Parathyroid adenoma (tissue), 2 donors: Measurements from ENCODE around the gene FAM83F.

Experiments
- H2AFZ ChIP-seq: fragments of 300-600 bp; sonication (generic); one replicate; pipeline ENCODE4 v1.7.0; 2017; ENCODE audit warnings: antibody characterized with exemption, mild to moderate bottlenecking
- H3K27ac ChIP-seq: fragments of 300-600 bp; sonication (generic); one replicate; pipeline ENCODE4 v1.7.0; 2017
- H3K27me3 ChIP-seq: fragments of 300-600 bp; sonication (generic); one replicate; pipeline ENCODE4 v1.7.0; 2017; ENCODE audit warnings: low read length; ENCODE audit not compliant: control insufficient read depth, insufficient read depth
- H3K36me3 ChIP-seq: fragments of 300-600 bp; sonication (generic); one replicate; pipeline ENCODE4 v1.7.0; 2017; ENCODE audit warnings: low read length; ENCODE audit not compliant: control insufficient read depth, insufficient read depth
- H3K4me1 ChIP-seq: fragments of 300-600 bp; sonication (generic); one replicate; pipeline ENCODE4 v1.7.0; 2017; ENCODE audit warnings: control low read depth
- H3K4me2 ChIP-seq: fragments of 300-600 bp; sonication (generic); one replicate; pipeline ENCODE4 v1.7.0; 2017; ENCODE audit warnings: low read length
- H3K4me3 ChIP-seq: fragments of 300-600 bp; sonication (generic); one replicate; pipeline ENCODE4 v1.7.0; 2017; ENCODE audit warnings: low read depth, low read length
- H3K79me2 ChIP-seq: fragments of 300-600 bp; sonication (generic); one replicate; pipeline ENCODE4 v1.7.0; 2017; ENCODE audit warnings: control low read depth
- H3K9ac ChIP-seq: fragments of 300-600 bp; sonication (generic); one replicate; pipeline ENCODE4 v1.7.0; 2017; ENCODE audit warnings: mild to moderate bottlenecking
- H3K9me3 ChIP-seq: fragments of 300-600 bp; sonication (generic); one replicate; pipeline ENCODE4 v1.7.0; 2017; ENCODE audit warnings: low read length; ENCODE audit not compliant: control insufficient read depth
- CTCF ChIP-seq: fragments of 300-600 bp; sonication (generic); IDR thresholded peaks from one replicate; pipeline ENCODE4 v1.7.0; 2017; ENCODE audit warnings: antibody characterized with exemption, mild to moderate bottlenecking
- donor health status: primary hyperparathyroidism.

The FAM83F gene

GRCh38 chr22:40070701-40071100 lies 75.9 kb downstream of the FAM83F start:
- Histone ChIP-seq H3K4me1 (no peaks in the 10 kb centered on the region), H3K9me3 (no peaks in the 10 kb centered on the region), H3K9ac (no peak overlapping the region), H3K36me3 (no peaks in the 10 kb centered on the region), H3K79me2 (peaks cover 32% of the 10 kb centered on the region), H3K4me3 (no peak overlapping the region), H3K27me3 (no peaks in the 10 kb centered on the region), H3K27ac (no peak overlapping the region), H2AFZ (no peak overlapping the region), H3K4me2 (no peak overlapping the region)
- no peak for TF ChIP-seq CTCF

- Histone ChIP-seq H2AFZ (no peak overlapping the region), H3K9ac (no peak overlapping the region), H3K79me2 (peaks cover 28% of the 10 kb centered on the region), H3K4me2 (no peak overlapping the region), H3K36me3 (no peaks in the 10 kb centered on the region), H3K9me3 (no peaks in the 10 kb centered on the region), H3K4me1 (no peaks in the 10 kb centered on the region), H3K4me3 (no peak overlapping the region), H3K27ac (no peak overlapping the region), H3K27me3 (no peaks in the 10 kb centered on the region)
- no peak for TF ChIP-seq CTCF
Observed at GRCh38 chr22:40071720-40072119, 77.0 kb downstream of the FAM83F start.

GRCh38 chr22:40076702-40077645 lies 82.2 kb downstream of the FAM83F start:
- Histone ChIP-seq H3K79me2 (peaks cover 37% of the 10 kb centered on the region), H3K4me1 (no peaks in the 10 kb centered on the region), H3K27ac (no peak overlapping the region)

GRCh38 chr22:40077646-40078016 lies 82.9 kb downstream of the FAM83F start:
- Histone ChIP-seq H2AFZ (no peak overlapping the region), H3K4me2 (no peak overlapping the region), H3K9me3 (no peaks in the 10 kb centered on the region), H3K4me3 (no peak overlapping the region), H3K79me2 (peaks cover 37% of the 10 kb centered on the region), H3K9ac (no peak overlapping the region), H3K36me3 (no peaks in the 10 kb centered on the region), H3K27ac (no peak overlapping the region), H3K27me3 (no peaks in the 10 kb centered on the region), H3K4me1 (peaks cover 2% of the 10 kb centered on the region)
- TF ChIP-seq CTCF, result no peak

More at GRCh38 chr22:40076702-40077645, 82.2 kb downstream of the FAM83F start:
- TF ChIP-seq CTCF, result no peak
- Histone ChIP-seq H3K4me2 (no peak overlapping the region), H3K9me3 (no peaks in the 10 kb centered on the region), H3K36me3 (no peaks in the 10 kb centered on the region), H3K27me3 (no peaks in the 10 kb centered on the region), H2AFZ (no peak overlapping the region), H3K4me3 (no peak overlapping the region), H3K9ac (no peak overlapping the region)

GRCh38 chr22:40081662-40082061 lies 86.9 kb downstream of the FAM83F start:
- H3K9ac ChIP-seq, result no peak overlapping the region
- H3K4me3 ChIP-seq, result no peak overlapping the region
- peaks cover 2% of the 10 kb centered on the region for H3K4me1 ChIP-seq
- no peak for TF ChIP-seq CTCF
- no peaks in the 10 kb centered on the region for H3K9me3 ChIP-seq
- no peak overlapping the region for H3K4me2 ChIP-seq
- H3K27me3 ChIP-seq, result no peaks in the 10 kb centered on the region
- no peak overlapping the region for H3K27ac ChIP-seq
- H3K36me3 ChIP-seq, result no peaks in the 10 kb centered on the region
- peaks cover 47% of the 10 kb centered on the region for H3K79me2 ChIP-seq
- H2AFZ ChIP-seq, result no peak overlapping the region
